HL-60 (cell line): Measurements from ENCODE around the gene DNAH14.

Source experiments
- CTCF ChIP-seq: IDR thresholded peaks from one replicate; pipeline ENCODE4 v1.5.1; 2011; ENCODE audit warnings: low read length, control low read depth, inconsistent platforms; ENCODE audit not compliant: insufficient read depth
- GABPA ChIP-seq: IDR thresholded peaks from 2 replicates; pipeline ENCODE4 v1.6.1; 2012; ENCODE audit warnings: low read depth
- POLR2AphosphoS5 ChIP-seq: IDR thresholded peaks from 2 replicates; pipeline ENCODE4 v1.6.1; 2012; ENCODE audit warnings: low read depth
- SPI1 ChIP-seq: IDR thresholded peaks from 2 replicates; pipeline ENCODE4 v1.6.1; 2012; ENCODE audit warnings: low read depth, mild to moderate bottlenecking, borderline replicate concordance

DNA sequence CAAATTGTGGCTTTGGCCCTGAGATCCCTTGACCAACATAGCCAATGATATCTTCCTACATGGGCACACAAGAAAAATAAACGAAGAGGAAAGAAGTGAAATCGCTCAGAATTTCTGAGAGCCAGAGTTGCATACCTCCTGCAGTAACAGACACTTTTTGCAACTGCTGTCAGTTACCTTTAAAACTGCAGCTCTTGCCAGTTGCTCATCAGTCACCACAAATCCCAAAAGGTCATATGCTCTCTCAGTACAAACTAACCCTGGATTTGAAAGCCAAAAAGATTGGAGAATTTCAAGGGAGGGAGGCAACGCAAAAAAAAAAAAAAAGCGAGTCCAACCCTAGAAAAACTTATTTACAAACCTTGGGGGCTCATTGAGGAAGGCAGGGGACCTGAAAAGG is 47.2 kb upstream of the DNAH14 start:
- TF ChIP-seq CTCF, result no peak
- TF ChIP-seq POLR2AphosphoS5, result no peak
- no peak for TF ChIP-seq SPI1
- no peak for TF ChIP-seq GABPA
